HG02981 (cell line): ENCODE results near the gene TMEM115.
A peak's percentile ranks its signal among the peaks of the same experiment; 100 is the strongest.

ENCODE experiments used
- ATAC-seq: cut with Tn5 transposase; IDR thresholded peaks from one replicate; pipeline ENCODE4 v1.9.1; 2021; ENCODE audit warnings: mild to moderate bottlenecking, moderate library complexity; ENCODE audit not compliant: unreplicated experiment

Gene TMEM115

DNA sequence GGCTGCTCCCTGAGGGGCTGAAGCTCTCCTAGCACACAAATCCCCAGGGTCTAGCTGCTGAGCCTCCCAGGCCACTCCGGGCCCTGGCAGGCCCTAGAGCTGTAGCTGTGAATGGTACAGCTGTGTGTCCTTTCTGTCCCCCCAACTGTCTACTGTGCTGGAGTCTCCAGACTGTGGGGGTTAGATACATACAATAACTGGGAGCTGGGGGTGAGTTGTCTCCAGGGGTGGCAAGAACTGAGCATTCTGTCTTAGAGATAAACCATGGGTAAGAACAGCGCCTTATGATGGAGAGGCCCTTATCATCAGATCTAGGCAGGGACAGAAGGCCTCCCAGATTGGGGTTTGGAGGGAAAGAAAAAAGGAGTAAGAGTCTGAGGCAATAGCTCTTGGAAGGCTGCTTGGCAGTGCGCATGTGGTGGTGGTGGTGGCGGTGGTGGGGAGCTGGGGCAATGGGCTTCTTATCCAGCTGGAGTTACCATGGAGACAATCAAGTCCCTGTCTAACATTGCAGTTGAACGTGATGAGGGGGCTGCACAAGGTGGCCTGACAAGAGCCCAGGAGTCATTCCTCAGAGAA is 5.0 kb downstream of the TMEM115 start:
- no peak for ATAC-seq

DNA sequence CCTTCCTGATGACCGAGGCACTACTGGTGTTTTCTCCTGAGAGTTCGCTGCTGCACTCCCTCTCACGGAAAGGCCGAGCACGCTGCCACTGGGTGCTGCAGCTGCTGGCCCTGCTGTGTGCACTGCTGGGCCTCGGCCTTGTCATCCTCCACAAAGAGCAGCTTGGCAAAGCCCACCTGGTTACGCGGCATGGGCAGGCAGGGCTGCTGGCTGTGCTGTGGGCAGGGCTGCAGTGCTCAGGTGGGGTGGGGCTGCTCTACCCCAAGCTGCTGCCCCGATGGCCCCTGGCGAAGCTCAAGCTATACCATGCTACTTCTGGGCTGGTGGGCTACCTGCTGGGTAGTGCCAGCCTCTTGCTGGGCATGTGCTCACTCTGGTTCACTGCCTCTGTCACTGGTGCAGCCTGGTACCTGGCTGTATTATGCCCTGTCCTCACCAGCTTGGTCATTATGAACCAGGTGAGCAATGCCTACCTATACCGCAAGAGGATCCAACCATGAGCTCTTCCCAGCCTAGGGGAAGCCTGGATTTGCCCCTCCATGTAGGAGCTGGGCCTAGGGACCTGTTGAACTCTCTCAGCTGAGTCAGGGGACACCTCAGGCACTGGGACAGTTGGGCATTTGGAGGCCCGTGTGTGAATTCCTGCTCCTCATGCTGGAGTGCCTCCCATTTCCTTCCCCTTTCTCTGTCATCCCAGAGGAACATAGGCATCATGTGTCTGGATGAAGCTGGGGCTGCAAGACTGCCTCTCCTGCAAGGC is 5.9 kb downstream of the TMEM115 start:
- no peak for ATAC-seq

DNA sequence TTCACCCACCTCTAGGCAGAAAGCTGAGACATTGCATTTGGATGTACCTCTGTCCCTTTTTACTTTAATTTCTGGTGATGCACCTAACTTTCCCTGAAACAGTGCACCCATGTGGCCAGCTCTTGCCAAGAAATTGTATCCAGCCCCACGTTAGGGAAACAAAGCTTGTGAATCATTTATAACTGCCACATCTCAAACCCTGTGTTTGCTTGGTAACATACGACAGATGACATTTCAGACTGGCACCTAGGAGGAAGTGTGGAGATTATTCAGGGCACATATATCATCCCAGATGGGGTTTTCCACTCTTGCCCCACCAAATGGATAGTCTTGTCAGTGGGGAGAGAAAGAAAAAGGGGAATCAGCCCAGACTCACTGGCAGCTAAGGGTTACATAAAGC is 6.5 kb downstream of the TMEM115 start:
- ATAC-seq, result no peak

DNA sequence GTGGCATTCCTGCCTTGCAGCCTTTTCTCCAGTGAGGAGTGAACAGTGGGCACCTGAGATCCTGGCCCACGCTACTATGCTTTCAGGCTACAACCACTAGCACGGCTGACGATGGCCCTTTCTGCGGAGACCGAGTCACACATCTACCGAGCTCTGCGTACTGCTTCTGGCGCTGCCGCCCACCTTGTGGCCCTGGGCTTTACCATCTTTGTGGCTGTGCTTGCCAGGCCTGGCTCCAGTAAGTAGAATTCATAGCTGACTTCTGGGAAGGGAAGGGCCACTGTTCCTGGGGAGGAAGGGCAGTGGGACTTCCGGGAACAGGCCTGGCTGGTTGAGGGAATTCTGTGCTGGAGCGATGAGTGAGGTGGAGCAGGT is 8.0 kb downstream of the TMEM115 start:
- no peak for ATAC-seq

DNA sequence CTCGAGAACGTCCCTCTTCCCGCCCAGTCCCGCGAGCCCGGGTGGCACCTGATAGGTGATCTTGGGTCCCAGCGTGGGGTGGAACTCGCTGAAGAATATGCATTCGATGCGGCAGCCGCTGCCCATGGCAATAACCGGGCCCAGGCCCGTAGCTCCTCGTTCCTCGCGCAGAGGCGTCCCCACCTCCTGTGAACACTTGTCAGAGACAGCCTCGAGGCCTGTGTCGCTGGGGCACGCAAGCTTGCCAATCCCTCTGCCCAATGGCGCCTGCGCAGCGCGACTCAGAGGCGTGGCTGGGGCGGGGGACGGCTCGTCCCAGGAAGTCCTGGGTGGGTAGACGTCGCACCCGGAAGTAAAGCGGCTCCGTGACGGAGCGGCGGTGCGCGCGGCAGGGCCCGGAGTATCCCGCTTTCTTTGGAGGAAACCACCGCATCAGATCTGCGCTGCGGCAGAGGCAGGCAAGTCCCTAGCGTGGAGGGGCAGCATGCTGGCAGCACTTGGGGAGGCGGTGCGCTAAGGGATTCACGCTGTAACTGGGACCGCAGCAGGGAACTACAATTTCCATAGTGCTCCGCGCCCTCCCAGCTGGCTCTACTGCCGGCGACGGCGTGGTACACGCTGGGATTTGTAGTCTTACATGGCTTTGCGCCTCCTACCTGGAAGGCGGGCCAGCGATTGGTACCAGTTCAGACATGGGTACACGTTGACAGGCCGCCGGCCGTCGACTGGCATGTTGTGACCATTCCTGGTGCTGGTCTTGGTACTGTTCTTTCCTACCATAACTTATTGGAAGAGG is 8.6 kb downstream of the TMEM115 start, which contains the start of the genes CYB561D2 and NPRL2:
CYB561D2 (plus strand) TSS at position 336 of the 796 bp plus-strand sequence. CDS start 572 bp downstream, outside the sequence.
NPRL2 (minus strand) TSS at position 249 of the 796 bp plus-strand sequence; CDS start at position 126, 123 bp downstream.
- ATAC-seq, result peak; percentile 82

- ATAC-seq, result no peak
These were observed 9.2 kb downstream of the TMEM115 start for GRCh38 chr3:50350213-50350526.

GRCh38 chr3:50347187-50347813 is 12.0 kb downstream of the TMEM115 start:
- no peak for ATAC-seq

GRCh38 chr3:50345586-50346234 is 13.6 kb downstream of the TMEM115 start, which contains the start of gene ZMYND10:
Gene ZMYND10 (minus strand): TSS chr3:50345732. CDS start chr3:50345579, 153 bp downstream.
- no peak for ATAC-seq

DNA sequence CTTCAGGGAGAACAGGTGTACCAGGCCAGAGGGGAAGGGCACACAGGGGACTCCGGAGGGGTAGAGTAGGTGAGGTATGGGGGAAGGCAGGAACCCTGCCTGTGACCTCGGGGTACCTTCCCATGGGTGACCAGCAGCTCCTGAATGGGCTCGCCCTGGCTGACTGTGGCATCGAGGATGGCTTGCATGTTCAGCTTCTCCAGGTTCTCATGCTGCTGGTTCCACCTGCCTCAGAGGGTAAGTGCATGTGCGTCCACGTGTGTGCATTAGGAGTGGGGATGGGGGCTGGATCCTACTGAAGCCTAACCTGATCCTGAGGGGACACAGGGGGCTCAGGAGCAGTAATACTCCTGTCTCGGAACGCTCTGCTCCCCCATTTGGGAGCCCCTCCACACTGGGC is 14.3 kb downstream of the TMEM115 start:
- ATAC-seq, result no peak

DNA sequence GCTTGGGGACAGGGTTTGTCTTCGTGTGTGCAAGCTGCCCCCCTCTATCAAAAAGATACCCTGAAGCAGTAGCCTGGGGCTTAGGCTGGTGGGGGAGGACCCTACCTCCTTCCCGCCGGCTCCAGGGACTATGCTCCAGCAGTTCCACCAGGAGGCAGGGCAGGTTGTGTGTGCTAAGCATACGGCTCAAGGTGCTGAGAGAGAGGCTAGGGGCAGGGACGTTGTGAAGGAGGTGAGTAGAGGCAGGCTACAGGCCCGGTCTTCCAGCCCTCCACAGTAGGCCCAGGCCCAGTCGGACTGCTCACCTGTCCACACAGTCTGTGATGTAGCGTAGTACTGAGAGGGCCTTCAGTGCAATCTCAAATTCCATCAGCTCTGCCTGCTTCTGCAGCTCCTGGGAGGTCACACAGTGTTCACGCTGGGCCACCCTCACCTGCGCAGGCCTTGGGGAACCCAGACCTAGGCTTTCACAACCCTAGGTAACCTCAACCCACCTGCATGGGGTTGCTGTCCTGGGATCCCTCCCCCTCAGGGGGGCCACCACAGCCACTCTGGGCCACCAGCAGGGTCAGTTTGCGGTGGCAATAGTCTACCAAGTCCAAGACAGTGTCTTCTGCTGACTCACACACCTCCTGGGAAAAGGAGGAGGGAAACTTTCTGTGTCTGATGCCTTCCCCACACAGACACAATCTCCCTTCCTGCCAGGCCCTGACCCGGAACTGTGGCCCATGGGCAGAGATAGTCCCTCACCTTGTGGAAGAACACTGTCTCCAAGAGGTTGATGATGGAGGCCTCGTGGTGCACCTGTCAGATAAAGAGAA is 16.3 kb downstream of the TMEM115 start:
- no peak for ATAC-seq

DNA sequence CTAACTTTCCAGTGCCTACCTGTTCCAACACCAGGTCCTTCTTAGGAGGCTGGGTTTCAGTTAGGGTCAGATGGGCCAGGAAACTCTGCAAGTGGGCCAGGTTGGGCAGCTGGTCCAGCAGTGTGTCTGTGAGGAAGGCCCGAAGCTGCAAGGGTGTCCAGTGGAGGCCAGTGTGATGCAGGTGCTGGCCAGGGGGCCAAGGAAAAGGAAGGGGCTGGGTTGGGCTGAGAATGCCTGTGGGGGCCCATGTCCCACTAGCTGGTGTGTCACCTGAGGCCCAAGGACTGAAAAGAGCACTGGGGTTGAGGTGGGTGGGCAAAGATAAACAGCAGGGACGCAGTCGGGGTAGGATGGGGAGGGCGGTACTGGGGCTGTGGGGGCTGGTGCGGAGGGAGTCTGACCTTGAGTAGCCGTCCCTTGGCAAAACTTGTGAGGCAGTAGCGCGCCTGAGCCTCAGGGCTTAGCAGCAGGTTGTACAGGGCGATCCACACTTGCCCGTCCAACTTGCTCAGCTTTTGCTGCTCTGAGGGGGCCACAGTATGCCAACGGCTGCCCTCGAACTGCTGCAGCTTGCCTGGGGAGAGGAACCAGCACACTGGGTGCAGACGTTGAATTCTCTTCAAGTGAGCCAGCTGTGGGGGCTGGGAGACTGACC is 17.2 kb downstream of the TMEM115 start:
- ATAC-seq, result no peak

DNA sequence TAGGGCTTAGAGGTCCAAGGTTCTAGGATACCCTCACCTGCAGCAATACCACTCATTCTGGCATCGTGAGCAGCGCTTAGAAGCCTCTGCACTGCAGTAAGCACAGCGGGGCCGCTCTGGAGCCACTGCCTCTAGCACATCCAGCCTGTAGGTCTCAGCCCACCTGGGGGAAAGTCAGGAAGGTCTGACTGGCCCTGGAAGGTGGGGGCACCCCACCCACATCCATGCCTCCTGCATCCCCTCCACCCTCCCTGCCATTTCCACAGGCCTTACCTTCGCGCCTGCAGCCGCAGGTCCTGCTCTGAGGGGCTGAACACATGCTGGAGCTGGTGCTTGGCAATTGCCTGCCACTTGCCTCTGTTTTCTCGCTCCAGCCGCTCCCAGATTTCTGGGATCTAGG is 17.8 kb downstream of the TMEM115 start:
- ATAC-seq, result no peak

GRCh38 chr3:50340448-50341329 is 18.6 kb downstream of the TMEM115 start, which contains the start of gene RASSF1:
Gene RASSF1 (minus strand): TSS chr3:50340836. CDS start chr3:50340805, 31 bp downstream.
- ATAC-seq, result no peak

DNA sequence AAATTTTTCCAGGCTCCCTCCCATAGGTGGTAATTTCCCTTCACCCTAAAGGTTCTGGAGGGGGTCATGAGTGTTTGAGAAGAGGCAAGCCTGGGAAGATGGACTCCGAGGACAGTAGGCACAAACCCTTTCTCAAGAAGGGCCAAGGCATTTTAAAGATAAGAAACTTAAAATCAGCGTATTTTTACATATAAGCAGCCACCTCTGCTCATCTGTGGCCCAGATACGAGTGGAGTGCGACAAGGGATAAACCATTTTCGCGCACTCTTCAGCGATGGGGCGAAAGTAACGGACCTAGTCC is 19.2 kb downstream of the TMEM115 start:
- no peak for ATAC-seq

DNA sequence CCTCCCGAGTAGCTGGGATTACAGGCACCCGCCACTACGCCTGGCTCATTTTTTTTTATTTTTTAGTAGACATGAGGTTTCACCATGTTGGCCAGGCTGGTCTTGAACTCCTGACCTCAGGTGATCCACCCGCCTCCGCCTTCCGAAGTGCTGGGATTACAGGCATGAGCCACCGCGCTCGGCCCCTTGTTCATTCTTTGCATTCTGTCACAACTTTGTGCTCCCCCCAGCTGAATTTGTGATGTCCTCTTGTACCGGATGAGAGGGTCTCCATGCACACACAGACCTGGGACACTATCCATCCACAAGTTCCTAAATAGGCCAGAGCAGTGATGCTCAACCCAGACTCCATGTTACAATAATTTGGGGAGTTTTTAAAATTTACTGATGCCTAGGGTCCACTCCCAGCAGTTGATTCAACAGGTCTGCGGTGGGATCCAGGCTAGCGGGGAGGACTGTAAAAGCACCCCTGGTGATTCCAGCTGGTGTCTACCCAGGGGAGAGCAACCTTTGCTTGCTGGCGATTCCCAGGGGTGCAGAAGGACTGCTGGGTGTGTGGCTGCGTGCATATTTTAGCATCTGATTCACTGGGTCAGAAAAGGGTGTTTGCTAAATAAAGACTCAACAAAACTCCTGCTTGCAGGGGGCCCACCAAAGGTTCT is 19.7 kb downstream of the TMEM115 start:
- no peak for ATAC-seq

- no peak for ATAC-seq
These were observed 20.4 kb downstream of the TMEM115 start for GRCh38 chr3:50338965-50339364.

DNA sequence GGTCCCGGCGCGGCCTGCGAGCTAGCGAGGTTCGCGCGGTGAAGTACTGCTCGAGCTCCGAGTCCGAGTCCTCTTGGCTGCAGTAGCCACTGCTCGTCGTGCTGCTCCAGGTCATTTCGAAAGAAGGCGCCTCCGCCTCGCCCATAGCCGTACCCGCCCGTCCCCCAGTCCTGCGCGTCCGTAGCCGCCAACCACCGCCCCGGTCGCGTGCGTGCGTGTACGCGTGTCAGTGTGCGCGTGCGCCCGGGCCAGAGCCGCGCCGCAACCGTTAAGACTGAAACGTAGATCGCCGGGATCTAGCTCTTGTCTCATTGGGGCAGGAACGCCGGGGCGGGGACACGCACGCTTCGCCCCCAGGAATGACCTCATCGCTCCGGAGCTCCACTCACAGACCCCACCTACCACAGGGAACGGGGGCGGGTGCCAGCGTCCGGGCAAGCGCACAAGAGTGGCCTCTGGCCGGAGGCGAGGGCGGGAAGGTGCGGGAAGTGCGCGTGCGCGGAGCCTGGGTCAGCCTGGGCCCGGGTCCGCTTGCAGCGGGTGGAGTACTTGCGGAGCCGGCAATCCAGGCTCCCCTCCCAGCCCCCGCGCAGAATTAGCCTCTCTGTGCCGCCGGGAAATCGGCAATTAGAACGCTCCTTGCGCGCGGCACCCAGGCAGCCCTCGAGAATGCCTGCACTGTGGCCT is 22.0 kb downstream of the TMEM115 start:
- ATAC-seq, result peak; percentile 67
